Mesodermal cell (in vitro differentiated cells): ENCODE data around the gene KRTDAP.
"Not testable (repeated sequence)": the region's sequence is repeated elsewhere in the genome, so short reads cannot be mapped to it uniquely, and the experiment has no call there.

Experiments
- H3K27ac ChIP-seq: 2 replicates; pipeline ENCODE4 v1.7.0; 2013; ENCODE audit warnings: mild to moderate bottlenecking, low read depth, low read length, moderate library complexity; ENCODE audit not compliant: severe bottlenecking
- H3K36me3 ChIP-seq: 2 replicates; pipeline ENCODE4 v1.7.1; 2013; ENCODE audit warnings: mild to moderate bottlenecking, low read length, moderate library complexity; ENCODE audit not compliant: control insufficient read depth, insufficient read depth
- H3K4me1 ChIP-seq: one replicate; pipeline ENCODE4 v1.7.1; 2013; ENCODE audit warnings: mild to moderate bottlenecking, low read length; ENCODE audit not compliant: insufficient read depth, control insufficient read depth, poor library complexity, severe bottlenecking
- H3K4me3 ChIP-seq: 2 replicates; pipeline ENCODE4 v1.7.0; 2013; ENCODE audit warnings: low read length, control low read depth, mild to moderate bottlenecking; ENCODE audit not compliant: insufficient read depth, poor library complexity, severe bottlenecking; ENCODE audit errors: extremely low read depth
- H3K9me3 ChIP-seq: 2 replicates; pipeline ENCODE4 v1.7.1; 2013; ENCODE audit warnings: mild to moderate bottlenecking, low read length, moderate library complexity; ENCODE audit not compliant: control insufficient read depth
- WGBS, 2 experiments: methylation state at CpG; one replicate each; pipeline ENCODE4 v1.1.5; 2013; ENCODE audit warnings: missing lambda C conversion rate in 2 of 2; ENCODE audit not compliant: insufficient coverage in 2 of 2; 5-methylcytosine and 5-hydroxymethylcytosine counted together

KRTDAP gene

GRCh38 chr19:35462956-35463355 lies 27.3 kb downstream of the KRTDAP start:
- 83 to 87% methylated on average over 1 to 3 of the region's 7 CpGs for WGBS, 2 experiments
- not testable (repeated sequence) for H3K36me3 ChIP-seq, H3K27ac ChIP-seq, H3K9me3 ChIP-seq, H3K4me1 ChIP-seq, H3K4me3 ChIP-seq

DNA sequence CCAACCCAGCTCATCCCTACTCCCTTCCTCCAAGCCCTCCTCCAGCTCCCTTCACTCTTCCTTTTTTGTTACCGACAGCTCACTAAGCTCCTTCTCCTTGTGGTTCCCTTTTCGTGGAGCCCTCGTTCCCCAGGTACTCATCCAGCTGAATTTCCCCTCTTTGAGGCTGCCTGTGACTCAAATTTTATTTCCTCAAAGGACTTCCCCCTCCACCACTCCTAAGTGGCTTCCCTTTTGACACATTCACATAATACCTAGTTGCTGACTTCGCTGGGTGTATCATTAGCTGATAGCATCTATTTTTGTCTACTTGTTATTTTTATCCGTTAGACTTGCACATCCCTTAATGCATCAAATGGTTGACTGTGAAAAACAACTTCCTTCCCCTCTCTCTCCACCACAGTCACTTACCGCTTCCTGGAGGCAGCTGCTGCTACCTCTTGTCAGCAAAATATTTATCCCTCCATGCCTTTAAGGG lies 27.7 kb downstream of the KRTDAP start:
- Histone ChIP-seq H3K36me3 (no peaks in the 10 kb centered on the region), H3K9me3 (no peaks in the 10 kb centered on the region), H3K4me1 (peaks cover 4% of the 10 kb centered on the region), H3K27ac (peak overlapping the region; percentile 45), H3K4me3 (no peak overlapping the region)
- WGBS, 2 experiments, result 66 to 81% methylated on average over 5 to 6 of the region's 6 CpGs

- H3K4me3 ChIP-seq, H3K4me1 ChIP-seq, H3K27ac ChIP-seq, H3K36me3 ChIP-seq, H3K9me3 ChIP-seq: not testable (repeated sequence)
These were observed 28.5 kb downstream of the KRTDAP start for GRCh38 chr19:35461788-35462187.

DNA sequence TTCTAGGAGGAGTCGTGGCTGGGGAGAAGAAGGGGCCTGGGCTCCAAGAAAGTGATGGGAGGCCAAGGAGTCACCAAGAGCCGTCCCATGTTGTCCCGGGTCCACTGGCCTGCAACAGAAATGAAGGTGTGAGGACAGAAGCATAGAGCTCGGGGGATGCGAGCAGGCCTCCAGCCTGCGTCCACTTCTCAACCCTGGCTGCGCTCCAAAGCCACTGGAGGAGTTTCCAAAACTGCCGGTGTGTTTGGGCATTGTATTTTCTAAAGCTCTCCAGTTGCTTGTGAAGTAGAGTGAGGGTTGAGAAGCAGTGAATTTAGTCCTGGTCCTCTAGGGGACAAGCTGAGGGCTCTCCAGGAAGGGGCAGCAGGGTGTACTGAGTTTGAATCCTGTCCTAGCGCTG lies 29.2 kb downstream of the KRTDAP start:
- H3K4me3 ChIP-seq, result no peak overlapping the region
- no peaks in the 10 kb centered on the region for H3K36me3 ChIP-seq
- H3K4me1 ChIP-seq, result peaks cover 4% of the 10 kb centered on the region
- H3K27ac ChIP-seq, result no peak overlapping the region
- no peaks in the 10 kb centered on the region for H3K9me3 ChIP-seq
- WGBS, 2 experiments, result 93 to 100% methylated on average over 4 to 9 of the region's 9 CpGs

DNA sequence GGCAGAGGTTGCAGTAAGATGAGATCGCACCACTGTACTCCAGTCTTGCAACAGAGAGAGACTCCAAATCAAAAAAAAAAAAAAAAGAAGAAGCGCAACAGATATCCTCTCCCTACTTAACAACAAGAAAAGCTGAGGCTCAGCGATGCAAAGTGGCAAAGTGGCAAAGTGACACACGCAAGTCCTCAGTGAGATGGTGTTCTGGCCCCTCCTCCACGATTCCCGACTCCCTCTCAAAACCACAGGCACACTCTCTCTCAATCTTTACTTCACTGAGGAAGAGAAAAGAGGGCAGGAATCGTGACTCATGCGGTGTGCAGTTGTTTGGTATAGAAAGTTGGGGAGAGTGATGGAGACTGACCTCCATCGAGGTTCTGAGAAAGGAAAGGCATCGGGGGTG lies 29.7 kb downstream of the KRTDAP start:
- Histone ChIP-seq H3K9me3 (no peaks in the 10 kb centered on the region), H3K36me3 (no peaks in the 10 kb centered on the region), H3K27ac (no peak overlapping the region), H3K4me1 (peaks cover 4% of the 10 kb centered on the region), H3K4me3 (no peak overlapping the region)
- WGBS, 2 experiments, result 80 to 97% methylated on average over 5 to 7 of the region's 10 CpGs

DNA sequence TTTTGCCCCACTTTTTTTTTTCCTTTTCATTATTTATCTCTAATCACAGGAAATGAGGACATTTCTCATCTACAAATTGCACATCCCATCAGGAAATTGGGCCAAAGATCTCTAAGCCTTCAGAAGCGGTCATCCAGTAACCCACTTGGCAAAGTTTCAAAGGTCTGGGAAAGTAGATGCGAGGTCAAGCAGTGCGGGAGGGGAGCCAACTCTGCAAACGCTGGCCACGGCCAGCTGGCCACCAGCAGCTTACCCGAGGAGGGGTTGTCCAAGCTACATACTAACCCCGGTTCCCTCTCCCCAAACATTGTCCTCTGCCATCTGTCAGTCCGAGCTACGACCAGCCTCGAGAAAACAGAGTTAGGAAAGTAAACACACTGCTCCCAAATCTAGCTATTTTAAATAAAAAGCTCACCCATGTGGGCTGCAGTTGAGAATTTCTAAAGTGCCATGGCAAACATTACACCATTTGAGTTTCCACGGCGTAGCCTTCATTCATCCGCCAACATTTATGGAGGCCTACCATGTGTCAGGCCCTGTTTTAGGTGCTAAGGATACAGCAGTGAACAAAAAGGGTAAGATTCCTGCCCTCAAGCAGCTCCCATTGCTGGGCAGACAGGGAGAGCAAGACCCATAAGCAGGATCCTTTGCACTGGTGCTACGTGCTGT lies 30.7 kb downstream of the KRTDAP start:
- H3K4me1 ChIP-seq, result peaks cover 4% of the 10 kb centered on the region
- no peaks in the 10 kb centered on the region for H3K36me3 ChIP-seq
- 86 to 87% methylated on average over 12 to 14 of the region's 14 CpGs for WGBS, 2 experiments
- H3K27ac ChIP-seq, result no peak overlapping the region
- H3K9me3 ChIP-seq, result no peaks in the 10 kb centered on the region
- no peak overlapping the region for H3K4me3 ChIP-seq

GRCh38 chr19:35458731-35459391 lies 31.4 kb downstream of the KRTDAP start:
- Histone ChIP-seq H3K4me1 (peaks cover 4% of the 10 kb centered on the region), H3K9me3 (no peaks in the 10 kb centered on the region), H3K36me3 (no peaks in the 10 kb centered on the region), H3K4me3 (no peak overlapping the region), H3K27ac (no peak overlapping the region)
- WGBS, 2 experiments, result 77 to 89% methylated on average over 8 of the region's 10 CpGs

DNA sequence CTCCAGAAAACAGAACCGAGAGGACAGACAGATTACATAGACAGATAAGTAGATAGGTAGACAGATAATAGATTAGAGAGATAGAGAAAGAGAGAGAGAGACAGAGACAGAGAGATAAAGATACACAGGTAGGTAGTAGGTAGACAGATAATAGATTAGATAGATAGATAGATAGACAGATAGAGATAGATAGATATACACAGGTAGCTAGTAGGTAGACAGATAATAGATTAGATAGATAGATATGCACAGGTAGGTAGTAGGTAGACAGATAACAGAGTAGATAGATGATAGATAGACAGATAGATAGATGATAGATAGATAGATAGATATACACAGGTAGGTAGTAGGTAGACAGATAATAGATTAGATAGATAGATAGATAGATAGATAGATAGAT lies 32.1 kb downstream of the KRTDAP start:
- Histone ChIP-seq H3K4me3 (no peak overlapping the region), H3K9me3 (no peaks in the 10 kb centered on the region), H3K27ac (no peak overlapping the region), H3K36me3 (no peaks in the 10 kb centered on the region), H3K4me1 (peaks cover 4% of the 10 kb centered on the region)
- WGBS, 2 experiments, result 83 to 100% methylated on average over 1 of the region's 1 CpG

- H3K36me3 ChIP-seq, result no peaks in the 10 kb centered on the region
- no peaks in the 10 kb centered on the region for H3K4me1 ChIP-seq
- no peak overlapping the region for H3K4me3 ChIP-seq
- H3K27ac ChIP-seq, result no peak overlapping the region
- no peaks in the 10 kb centered on the region for H3K9me3 ChIP-seq
- WGBS, 2 experiments, result 92 to 100% methylated on average over 5 of the region's 5 CpGs
These were observed 33.1 kb downstream of the KRTDAP start for GRCh38 chr19:35457173-35457572.

DNA sequence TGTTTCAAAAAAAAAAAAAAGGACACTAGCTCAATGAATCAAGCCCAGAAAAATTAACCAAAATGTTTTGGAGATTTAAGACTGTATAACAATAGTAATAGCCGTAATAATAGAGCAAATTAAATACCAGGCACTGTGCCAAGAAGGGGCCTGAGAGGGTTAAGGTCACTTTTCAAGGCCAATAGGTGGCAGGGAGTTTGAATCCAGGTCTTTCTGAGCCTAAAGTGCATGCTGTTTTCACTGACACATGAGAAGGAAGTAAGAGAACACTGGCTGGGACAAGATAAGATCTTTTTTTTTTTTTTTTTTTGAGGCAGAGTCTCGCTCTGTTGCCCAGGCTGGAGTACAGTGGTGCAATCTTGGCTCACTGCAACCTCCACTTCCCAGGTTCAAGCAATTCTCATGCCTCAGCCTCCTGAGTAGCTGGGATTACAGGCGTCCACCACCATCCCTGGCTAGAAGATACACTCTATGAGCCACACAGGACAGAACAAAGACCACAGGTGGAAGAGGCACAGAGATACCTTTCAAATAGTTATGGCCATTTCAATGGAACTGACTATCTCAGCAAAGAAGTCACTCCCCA lies 34.6 kb downstream of the KRTDAP start:
- Histone ChIP-seq H3K9me3 (no peaks in the 10 kb centered on the region), H3K4me3 (no peak overlapping the region), H3K36me3 (no peaks in the 10 kb centered on the region), H3K27ac (no peak overlapping the region), H3K4me1 (no peaks in the 10 kb centered on the region)
- 100% methylated on average over 2 of the region's 3 CpGs; no CpG with 5 or more reads in 1 of the 2 experiments for WGBS, 2 experiments

DNA sequence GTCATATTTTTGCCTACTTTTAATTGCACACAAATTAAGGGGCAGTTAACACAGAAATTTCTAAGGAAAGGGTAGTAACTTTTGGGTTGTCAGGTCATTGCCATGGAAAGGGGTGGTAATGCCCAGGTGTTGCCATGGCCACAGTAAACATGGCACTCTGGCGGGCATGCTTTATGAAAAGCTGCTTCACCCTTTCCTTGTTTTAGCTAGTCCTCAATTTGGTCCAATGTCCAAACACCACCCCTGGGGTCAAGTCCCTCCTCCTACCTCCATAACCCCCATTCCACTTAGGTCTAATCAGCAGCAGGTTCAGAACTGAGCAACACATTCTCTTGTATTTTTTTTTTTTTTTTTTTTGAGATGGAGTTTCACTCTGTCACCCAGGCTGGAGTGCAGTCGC lies 35.6 kb downstream of the KRTDAP start:
- H3K4me3 ChIP-seq, result no peak overlapping the region
- no peak overlapping the region for H3K27ac ChIP-seq
- H3K9me3 ChIP-seq, result no peaks in the 10 kb centered on the region
- no peaks in the 10 kb centered on the region for H3K36me3 ChIP-seq
- no peaks in the 10 kb centered on the region for H3K4me1 ChIP-seq
- 100% methylated on average over 1 of the region's 2 CpGs; no CpG with 5 or more reads in 1 of the 2 experiments for WGBS, 2 experiments
